ENCODE measurements around the gene AEBP1.

DNA sequence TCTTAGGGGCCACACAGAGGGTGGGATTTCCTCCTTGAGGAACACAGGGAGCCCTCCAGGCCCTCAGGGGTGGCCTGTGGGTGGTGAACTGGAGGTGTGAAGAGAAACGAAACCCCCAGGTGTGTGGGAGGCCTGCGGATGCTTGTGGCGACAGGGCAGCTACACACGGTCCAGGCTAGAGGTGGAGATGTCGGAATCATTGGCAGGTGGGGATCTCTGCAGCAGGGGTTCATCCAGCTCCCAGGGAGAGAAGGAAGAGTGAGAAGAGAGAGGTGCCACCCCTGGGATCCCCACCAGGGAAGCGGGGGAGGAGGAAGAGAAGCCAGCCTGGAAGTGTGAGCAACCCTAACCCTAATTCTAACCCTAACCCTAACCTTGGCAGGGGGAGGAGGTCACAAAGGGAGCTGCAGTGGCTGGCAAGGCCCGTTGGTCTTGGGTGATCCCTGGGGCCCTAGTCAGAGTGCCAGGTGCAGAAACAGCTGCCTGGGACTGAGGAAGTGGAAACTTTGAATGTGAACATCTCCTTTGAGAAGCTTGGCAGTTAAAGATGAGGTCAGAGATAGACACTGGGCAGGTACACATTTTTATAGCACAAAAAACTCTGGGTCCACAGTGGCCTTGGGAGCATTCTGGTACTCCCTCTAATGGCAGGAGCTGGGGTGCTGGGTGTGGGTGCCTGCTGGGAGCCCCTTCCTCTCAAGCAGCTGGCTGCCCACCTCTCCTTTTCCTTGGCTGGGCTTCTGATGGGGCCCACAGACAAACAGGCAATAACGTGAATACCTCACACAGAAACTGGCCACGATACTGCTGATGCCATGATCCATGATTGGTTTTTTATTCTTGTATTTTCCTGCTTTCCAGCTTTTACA, 6.8 kb upstream of the AEBP1 start:
- TF ChIP-seq, protein P1, sequence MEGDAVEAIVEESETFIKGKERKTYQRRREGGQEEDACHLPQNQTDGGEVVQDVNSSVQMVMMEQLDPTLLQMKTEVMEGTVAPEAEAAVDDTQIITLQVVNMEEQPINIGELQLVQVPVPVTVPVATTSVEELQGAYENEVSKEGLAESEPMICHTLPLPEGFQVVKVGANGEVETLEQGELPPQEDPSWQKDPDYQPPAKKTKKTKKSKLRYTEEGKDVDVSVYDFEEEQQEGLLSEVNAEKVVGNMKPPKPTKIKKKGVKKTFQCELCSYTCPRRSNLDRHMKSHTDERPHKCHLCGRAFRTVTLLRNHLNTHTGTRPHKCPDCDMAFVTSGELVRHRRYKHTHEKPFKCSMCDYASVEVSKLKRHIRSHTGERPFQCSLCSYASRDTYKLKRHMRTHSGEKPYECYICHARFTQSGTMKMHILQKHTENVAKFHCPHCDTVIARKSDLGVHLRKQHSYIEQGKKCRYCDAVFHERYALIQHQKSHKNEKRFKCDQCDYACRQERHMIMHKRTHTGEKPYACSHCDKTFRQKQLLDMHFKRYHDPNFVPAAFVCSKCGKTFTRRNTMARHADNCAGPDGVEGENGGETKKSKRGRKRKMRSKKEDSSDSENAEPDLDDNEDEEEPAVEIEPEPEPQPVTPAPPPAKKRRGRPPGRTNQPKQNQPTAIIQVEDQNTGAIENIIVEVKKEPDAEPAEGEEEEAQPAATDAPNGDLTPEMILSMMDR (IDR thresholded peaks at IDR 0.05), result no peak
- no peak for TF ChIP-seq POLR2AphosphoS5 (IDR thresholded peaks at IDR 0.05)
